H1 (cell line): ENCODE measurements around the gene DNAH1. TPM values are rescaled to one million over a fixed set of nuclear protein-coding genes. Genes with fewer than 3 reads are reported as not detected.
"Not testable (repeated sequence)": the region's sequence is repeated elsewhere in the genome, so short reads cannot be mapped to it uniquely, and the experiment has no call there.

Experiments used
- CTCF ChIA-PET: fragments of 300-600 bp; sonication (Branson Sonifier 250); formaldehyde crosslinking; loops from one replicate; lab custom pipeline; 2021; ENCODE audit not compliant: partially characterized antibody; lab: Charles Lee
- POLR2A ChIA-PET: fragments of 300-600 bp; sonication (Branson Sonifier 250); formaldehyde crosslinking; loops from one replicate; lab custom pipeline; 2021; ENCODE audit warnings: inconsistent platforms; ENCODE audit not compliant: partially characterized antibody; lab: Charles Lee
- DNase-seq, 2 experiments: peaks; one replicate each; pipeline versions ENCODE4 v3.0.0 to v3.0.0-alpha.2; 2010 to 2022; ENCODE audit warnings: low spot score in 2 of 2, low read depth in 1 of 2, mixed read lengths in 1 of 2
- FAIRE-seq: peaks from 2 replicates; lab custom pipeline; 2011; peaks lifted over from hg19 to GRCh38; lab: Jason Lieb, UNC
- H2AFZ ChIP-seq: 2 replicates; pipeline ENCODE4 v1.8.1; 2012; ENCODE audit warnings: low read length, inconsistent platforms
- H2AK5ac ChIP-seq: 2 replicates; pipeline ENCODE4 v1.6.1; 2013; ENCODE audit warnings: low read depth, low read length
- H2BK120ac ChIP-seq: replicated peaks from 2 replicates; pipeline ENCODE3; 2013; ENCODE audit warnings: low read depth, low read length, inconsistent platforms
- H2BK12ac ChIP-seq: 2 replicates; pipeline ENCODE4 v1.6.1; 2013; ENCODE audit warnings: low read depth, low read length
- H2BK15ac ChIP-seq: 2 replicates; pipeline ENCODE4 v1.6.1; 2013; ENCODE audit warnings: low read length
- H2BK20ac ChIP-seq: 2 replicates; pipeline ENCODE4 v1.6.1; 2013; ENCODE audit warnings: low read length
- H2BK5ac ChIP-seq: 2 replicates; pipeline ENCODE4 v1.6.1; 2013; ENCODE audit warnings: low read depth, low read length
- H3K14ac ChIP-seq: 2 replicates; pipeline ENCODE4 v1.6.1; 2013; ENCODE audit warnings: inconsistent platforms; ENCODE audit not compliant: insufficient read length
- H3K18ac ChIP-seq: 2 replicates; pipeline ENCODE4 v1.6.1; 2013; ENCODE audit warnings: low read length; ENCODE audit errors: extremely low read depth
- H3K23ac ChIP-seq: 2 replicates; pipeline ENCODE4 v1.6.1; 2013; ENCODE audit warnings: inconsistent platforms; ENCODE audit not compliant: insufficient read length
- H3K23me2 ChIP-seq: 2 replicates; pipeline ENCODE4 v1.6.1; 2013; ENCODE audit warnings: low read depth, low read length
- H3K27ac ChIP-seq: 2 replicates; pipeline ENCODE4 v1.6.1; 2011; ENCODE audit warnings: low read depth, low read length, inconsistent platforms
- H3K27me3 ChIP-seq, 4 experiments: replicated peaks in 1 of 4; 1 replicate in 1 of 4; 2 replicates in 3 of 4; pipeline versions ENCODE4 v1.6.1 to v1.8.1; 2011 to 2013; ENCODE audit warnings: low read length in 3 of 4, mild to moderate bottlenecking in 3 of 4, inconsistent platforms in 2 of 4, mixed read lengths in 2 of 4, moderate library complexity in 1 of 4; ENCODE audit not compliant: control insufficient read depth in 3 of 4, insufficient read depth in 3 of 4; ENCODE audit errors: extremely low read depth in 1 of 4
- H3K36me3 ChIP-seq, 4 experiments: 2 replicates each; pipeline versions ENCODE4 v1.6.1 to v1.8.1; 2011 to 2013; ENCODE audit warnings: mild to moderate bottlenecking in 4 of 4, low read length in 3 of 4, moderate library complexity in 2 of 4, control low read depth in 1 of 4, inconsistent platforms in 1 of 4; ENCODE audit not compliant: insufficient read depth in 4 of 4, control insufficient read depth in 2 of 4
- H3K4ac ChIP-seq: replicated peaks from 2 replicates; pipeline ENCODE3; 2013; ENCODE audit warnings: low read length, low read depth, mixed read lengths, inconsistent platforms; ENCODE audit not compliant: insufficient read length
- H3K4me1 ChIP-seq, 4 experiments: replicated peaks in 1 of 4; 1 replicate in 1 of 4; 2 replicates in 3 of 4; pipeline versions ENCODE4 v1.6.1 to v1.8.1; 2011 to 2013; ENCODE audit warnings: low read length in 3 of 4, inconsistent platforms in 2 of 4, mixed read lengths in 1 of 4; ENCODE audit not compliant: insufficient read depth in 4 of 4, control insufficient read depth in 3 of 4
- H3K4me2 ChIP-seq, 2 experiments: 2 replicates each; pipeline versions ENCODE4 v1.6.1 to v1.8.1; 2011 to 2013; ENCODE audit warnings: low read depth in 2 of 2, low read length in 2 of 2, control low read depth in 1 of 2, inconsistent platforms in 1 of 2, mild to moderate bottlenecking in 1 of 2; ENCODE audit not compliant: insufficient read depth in 1 of 2
- H3K4me3 ChIP-seq, 4 experiments: fragments of 200-600, 300-600 bp in 1 of 4; sonication (generic), shearing (Covaris generic), sonication (Bioruptor Twin) in 1 of 4; 2 replicates each; pipeline versions ENCODE4 v1.5.1 to v1.8.1; 2011 to 2016; ENCODE audit warnings: low read length in 4 of 4, low read depth in 3 of 4, control low read depth in 2 of 4, inconsistent platforms in 2 of 4, mild to moderate bottlenecking in 2 of 4, mixed read lengths in 1 of 4, moderate library complexity in 1 of 4; ENCODE audit not compliant: insufficient read depth in 2 of 4; ENCODE audit errors: extremely low read depth in 1 of 4
- H3K56ac ChIP-seq: replicated peaks from 2 replicates; pipeline ENCODE3; 2013; ENCODE audit warnings: low read depth, mild to moderate bottlenecking, mixed read lengths, low read length, inconsistent platforms; ENCODE audit not compliant: insufficient read length
- H3K79me1 ChIP-seq: 2 replicates; pipeline ENCODE4 v1.6.1; 2013; ENCODE audit warnings: low read depth, low read length, control low read depth
- H3K79me2 ChIP-seq, 2 experiments: 2 replicates each; pipeline versions ENCODE4 v1.6.1 to v1.8.1; 2012 to 2013; ENCODE audit warnings: low read length in 2 of 2, mild to moderate bottlenecking in 2 of 2, inconsistent platforms in 1 of 2; ENCODE audit not compliant: insufficient read depth in 2 of 2, control insufficient read depth in 1 of 2
- H3K9ac ChIP-seq, 4 experiments: replicated peaks in 1 of 4; 1 replicate in 1 of 4; 2 replicates in 3 of 4; pipeline versions ENCODE4 v1.6.1 to v1.8.1; 2011 to 2013; ENCODE audit warnings: low read depth in 3 of 4, low read length in 3 of 4, control low read depth in 2 of 4, mild to moderate bottlenecking in 2 of 4, moderate library complexity in 2 of 4, inconsistent platforms in 1 of 4; ENCODE audit errors: extremely low read depth in 1 of 4
- H3K9me3 ChIP-seq, 2 experiments: 2 replicates each; pipeline versions ENCODE4 v1.6.1 to v1.8.1; 2012 to 2013; ENCODE audit warnings: mild to moderate bottlenecking in 2 of 2, moderate library complexity in 2 of 2, control low read depth in 1 of 2, inconsistent platforms in 1 of 2, low read depth in 1 of 2, low read length in 1 of 2, mixed read lengths in 1 of 2; ENCODE audit not compliant: insufficient read depth in 2 of 2
- H4K20me1 ChIP-seq, 2 experiments: replicated peaks in 1 of 2; 2 replicates each; pipeline versions ENCODE3 to v1.8.1; 2011 to 2013; ENCODE audit warnings: inconsistent platforms in 2 of 2, low read length in 2 of 2, mild to moderate bottlenecking in 1 of 2; ENCODE audit not compliant: insufficient read depth in 2 of 2, control insufficient read depth in 1 of 2
- H4K5ac ChIP-seq: 2 replicates; pipeline ENCODE4 v1.6.1; 2013; ENCODE audit warnings: low read length, low read depth, mixed read lengths, inconsistent platforms; ENCODE audit not compliant: insufficient read length
- H4K8ac ChIP-seq: 2 replicates; pipeline ENCODE4 v1.8.0; 2013; ENCODE audit warnings: mild to moderate bottlenecking, moderate library complexity, low read length, inconsistent platforms; ENCODE audit not compliant: insufficient read depth; ENCODE audit errors: extremely low read depth
- H4K91ac ChIP-seq: replicated peaks from 2 replicates; pipeline ENCODE3; 2013; ENCODE audit warnings: low read length, mixed read lengths, inconsistent platforms; ENCODE audit not compliant: insufficient read length
- WGBS, 2 experiments: shearing (Covaris generic) in 1 of 2; methylation state at CpG; one replicate each; pipeline versions ENCODE4 v1.1.6 to v1.1.7; 2013 to 2015; ENCODE audit warnings: low lambda C conversion rate in 2 of 2, mixed read lengths in 2 of 2, inconsistent platforms in 1 of 2, low coverage in 1 of 2, missing lambda C conversion rate in 1 of 2; ENCODE audit not compliant: insufficient replicate concordance in 2 of 2, insufficient coverage in 1 of 2, insufficient read length in 1 of 2; ENCODE audit errors: extremely low coverage in 1 of 2, missing lambda C conversion rate in 1 of 2; 5-methylcytosine and 5-hydroxymethylcytosine counted together
- polyA plus RNA-seq, 7 experiments: library from polyadenylated mRNA; depleted of rRNA in 3 of 7; stranded (reverse) in 5 of 7; unstranded in 2 of 7; fragments of >200 nt in 5 of 7; fragments of 200-250 nt in 2 of 7; gene quantifications; 1 replicate in 5 of 7; 2 replicates in 1 of 7; 4 replicates in 1 of 7; pipeline versions ENCODE4 v1.2.1 to v1.2.3, GENCODE V29; 2011 to 2013; ENCODE audit warnings: missing spikeins in 2 of 7, mixed read lengths in 2 of 7
- total RNA-seq: library from RNA; stranded (reverse); fragmentation: NEBNext Ultra II Directional; extraction: Animal tissue kit (Norgen Biotek cat#: 25700); gene quantifications from 2 replicates; pipeline ENCODE4 v1.2.1, GENCODE V29; 2021

Gene DNAH1
- total and polyA plus RNA-seq, 2 of the 8 experiments (the other 6 are each of a cell fraction or from before 2014, with no cell fraction given), result 1.0 to 1.5 TPM

GRCh38 chr3:52338131-52338530 is 22.0 kb downstream of the DNAH1 start:
- H2AK5ac ChIP-seq, H3K23me2 ChIP-seq, H3K9me3 ChIP-seq, H4K20me1 ChIP-seq, H4K5ac ChIP-seq, H3K27me3 ChIP-seq, H3K14ac ChIP-seq, H2BK120ac ChIP-seq, H3K56ac ChIP-seq, H3K4me1 ChIP-seq, FAIRE-seq, H3K4me3 ChIP-seq, H2BK20ac ChIP-seq, H3K79me2 ChIP-seq, H2BK12ac ChIP-seq, H3K9ac ChIP-seq, H2AFZ ChIP-seq, H3K23ac ChIP-seq, H3K18ac ChIP-seq, H4K91ac ChIP-seq, H3K4me2 ChIP-seq, H3K79me1 ChIP-seq, H3K4ac ChIP-seq, H4K8ac ChIP-seq, H3K36me3 ChIP-seq, H3K27ac ChIP-seq, DNase-seq, H2BK15ac ChIP-seq, H2BK5ac ChIP-seq: not testable (repeated sequence)
- CTCF ChIA-PET, result interaction anchor here (0.7 to 11.9 kb wide), 22 partner anchors 8 to 334 kb away, joined by 3 to 165 read pairs (median 17); partner anchors contain the start of genes DNAH1, GLYCTK, TLR9 and WDR82
- WGBS, 2 experiments, result 85 to 100% methylated on average over 2 to 8 of the region's 8 CpGs
- POLR2A ChIA-PET, result interaction anchor here (0.8 to 1.6 kb wide), 4 partner anchors 8 to 344 kb away, joined by 3 to 4 read pairs (median 3); partner anchors contain the start of gene GLYCTK
